HG03571 (cell line): Measurements from ENCODE around the gene TEC.

ENCODE experiments used
- ATAC-seq: cut with Tn5 transposase; IDR thresholded peaks from one replicate; pipeline ENCODE4 v1.9.1; 2021; ENCODE audit not compliant: unreplicated experiment

TEC gene

GRCh38 chr4:48270523-48270897, 872 bp upstream of the TEC start:
- no peak for ATAC-seq

GRCh38 chr4:48269861-48270522, 354 bp upstream of the TEC start:
- ATAC-seq = peak; percentile 76

GRCh38 chr4:48267574-48267973, 2.1 kb downstream of the TEC start:
- no peak for ATAC-seq

- no peak for ATAC-seq
These were observed 2.9 kb downstream of the TEC start for GRCh38 chr4:48266781-48267180.

- no peak for ATAC-seq
These were observed 6.7 kb downstream of the TEC start for GRCh38 chr4:48262926-48263325.

GRCh38 chr4:48262484-48262883, 7.2 kb downstream of the TEC start:
- no peak for ATAC-seq

- no peak for ATAC-seq
These were observed 8.4 kb downstream of the TEC start for GRCh38 chr4:48261281-48261680.

GRCh38 chr4:48259748-48260147, 9.9 kb downstream of the TEC start:
- ATAC-seq = no peak

GRCh38 chr4:48258845-48259397, 10.7 kb downstream of the TEC start:
- no peak for ATAC-seq

GRCh38 chr4:48255959-48256342, 13.7 kb downstream of the TEC start:
- ATAC-seq = no peak

- ATAC-seq = no peak
These were observed 14.3 kb downstream of the TEC start for GRCh38 chr4:48255072-48255958.

GRCh38 chr4:48254381-48255071, 15.1 kb downstream of the TEC start:
- ATAC-seq = no peak

GRCh38 chr4:48252313-48252712, 17.3 kb downstream of the TEC start:
- no peak for ATAC-seq

GRCh38 chr4:48250980-48251379, 18.7 kb downstream of the TEC start:
- ATAC-seq = no peak

- ATAC-seq = no peak
These were observed 19.3 kb downstream of the TEC start for GRCh38 chr4:48250343-48250742.

- no peak for ATAC-seq
These were observed 20.3 kb downstream of the TEC start for GRCh38 chr4:48249378-48249777.

- ATAC-seq = no peak
These were observed 21.1 kb downstream of the TEC start for GRCh38 chr4:48248559-48248953.

GRCh38 chr4:48247878-48248558, 21.6 kb downstream of the TEC start:
- no peak for ATAC-seq

- ATAC-seq = peak; percentile 54
These were observed 22.3 kb downstream of the TEC start for GRCh38 chr4:48247142-48247877.

GRCh38 chr4:48244665-48245064, 25.0 kb downstream of the TEC start:
- no peak for ATAC-seq
